ENCODE measurements around the gene APOA4. TPM values are rescaled to one million over a fixed set of nuclear protein-coding genes. Genes with fewer than 3 reads are reported as not detected.

APOA4 gene
- total and polyA plus RNA-seq, 2 experiments from 2014 or later = not detected

GRCh38 chr11:116794851-116795250 is 28.3 kb downstream of the APOA4 start:
- Histone ChIP-seq H3K27ac (ENCODE audit: low read depth) (no peak overlapping the region), H3K79me2 (replicated peaks; ENCODE audit: insufficient read depth) (no peaks in the 10 kb centered on the region), H3K4me3 (no peak overlapping the region), H3K4me2 (no peak overlapping the region), H3F3A (replicated peaks; ENCODE audit: low read depth) (no peaks in the 10 kb centered on the region), H3K36me3 (ENCODE audit: insufficient read depth) (no peaks in the 10 kb centered on the region), H3K9me2 (ENCODE audit: insufficient read depth) (peaks cover 6% of the 10 kb centered on the region; the same call in 1 of the 2 replicates), H4K20me1 (replicated peaks; ENCODE audit: insufficient read depth) (no peaks in the 10 kb centered on the region), H2AFZ (no peak overlapping the region), H3K27me3 (ENCODE audit: insufficient read depth) (no peaks in the 10 kb centered on the region), H3K4me1 (ENCODE audit: insufficient read depth) (no peaks in the 10 kb centered on the region; the same call in 1 of the 2 replicates)
- no peak for DNase-seq (ENCODE audit: low spot score)
- H3K27me3 Mint-ChIP-seq (ENCODE audit: insufficient read depth, low read depth, poor library complexity) = peaks cover 5% of the 10 kb centered on the region
- no peaks in the 10 kb centered on the region for H3K9me3 Mint-ChIP-seq
- H3K36me3 Mint-ChIP-seq (ENCODE audit: low read depth) = no peaks in the 10 kb centered on the region
- no peak overlapping the region for H3K4me3 Mint-ChIP-seq
- peaks cover 12% of the 10 kb centered on the region for H3K4me1 Mint-ChIP-seq
- H3K27ac Mint-ChIP-seq = no peak overlapping the region
- no peak for ATAC-seq
- no peak for TF ChIP-seq NANOG (IDR thresholded peaks at IDR 0.05; ENCODE audit: borderline replicate concordance)
- TF ChIP-seq POLR2AphosphoS5 (IDR thresholded peaks at IDR 0.05; ENCODE audit: low read depth) = no peak
- TF ChIP-seq REST (IDR thresholded peaks at IDR 0.05; ENCODE audit: unreplicated experiment) = no peak
- TF ChIP-seq EZH2 (IDR thresholded peaks at IDR 0.05; ENCODE audit: low read depth, unreplicated experiment) = no peak
- TF ChIP-seq ETS1 (IDR thresholded peaks at IDR 0.05) = no peak
- TF ChIP-seq ZNF462 (CRISPR knock-in tag; IDR thresholded peaks at IDR 0.05) = no peak
- no peak for TF ChIP-seq JUNB (IDR thresholded peaks at IDR 0.05; ENCODE audit: unreplicated experiment)
- no peak for TF ChIP-seq STAT1 (IDR thresholded peaks at IDR 0.05; ENCODE audit: unreplicated experiment)
- TF ChIP-seq CREB1 (CRISPR knock-in tag; IDR thresholded peaks at IDR 0.05; ENCODE audit: low read depth) = no peak
- TF ChIP-seq ZNF331 (CRISPR knock-in tag; IDR thresholded peaks at IDR 0.05; ENCODE audit: low read depth) = no peak
- TF ChIP-seq ZNF114 (CRISPR knock-in tag; IDR thresholded peaks at IDR 0.05) = no peak
